ENCODE results near the gene ACTR1B. TPM values are rescaled to one million over a fixed set of nuclear protein-coding genes. Genes with fewer than 3 reads are reported as not detected.
"Not testable (repeated sequence)": the region's sequence is repeated elsewhere in the genome, so short reads cannot be mapped to it uniquely, and the experiment has no call there.

ACTR1B gene
- polyA plus RNA-seq, 1 of the 3 experiments (the other 2 are of a cell fraction) = 51.5 TPM

DNA sequence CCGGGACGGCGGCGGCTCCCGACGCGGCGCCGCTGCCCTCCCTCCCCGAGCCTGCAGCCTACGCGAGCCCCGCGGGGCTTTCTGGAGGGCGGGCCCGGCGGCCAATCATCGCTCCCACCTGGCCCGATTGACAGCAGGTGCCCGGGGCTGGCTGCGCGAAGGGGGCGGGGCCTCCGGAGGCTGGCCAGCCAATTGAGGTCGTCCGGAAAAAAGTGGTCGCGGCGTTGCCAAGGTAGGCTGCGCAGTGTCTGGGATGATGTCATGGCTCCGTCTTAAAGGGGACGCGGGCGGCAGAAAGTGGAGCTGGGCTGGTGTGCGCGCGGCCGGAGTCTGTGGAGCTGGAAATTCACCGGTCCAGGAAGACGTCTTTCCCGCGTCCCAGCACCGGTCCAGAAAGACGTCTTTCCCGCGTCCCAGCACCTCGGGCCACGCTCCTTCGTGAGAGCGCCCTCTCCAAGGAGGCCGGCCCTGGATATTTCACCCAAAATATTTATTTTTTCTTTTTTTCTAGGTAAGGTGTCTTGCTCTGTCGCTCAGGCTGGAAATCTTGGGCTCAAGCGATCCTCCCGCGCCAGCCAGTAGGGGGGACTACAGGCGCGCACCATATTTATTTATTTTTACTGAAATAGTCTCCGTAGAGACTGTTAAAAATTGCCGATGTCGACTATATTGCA, at the start of gene ACTR1B (continued):
- peak; percentile 97 for TF ChIP-seq RFX5 (IDR thresholded peaks at IDR 0.05; ENCODE audit: low read length)

DNA sequence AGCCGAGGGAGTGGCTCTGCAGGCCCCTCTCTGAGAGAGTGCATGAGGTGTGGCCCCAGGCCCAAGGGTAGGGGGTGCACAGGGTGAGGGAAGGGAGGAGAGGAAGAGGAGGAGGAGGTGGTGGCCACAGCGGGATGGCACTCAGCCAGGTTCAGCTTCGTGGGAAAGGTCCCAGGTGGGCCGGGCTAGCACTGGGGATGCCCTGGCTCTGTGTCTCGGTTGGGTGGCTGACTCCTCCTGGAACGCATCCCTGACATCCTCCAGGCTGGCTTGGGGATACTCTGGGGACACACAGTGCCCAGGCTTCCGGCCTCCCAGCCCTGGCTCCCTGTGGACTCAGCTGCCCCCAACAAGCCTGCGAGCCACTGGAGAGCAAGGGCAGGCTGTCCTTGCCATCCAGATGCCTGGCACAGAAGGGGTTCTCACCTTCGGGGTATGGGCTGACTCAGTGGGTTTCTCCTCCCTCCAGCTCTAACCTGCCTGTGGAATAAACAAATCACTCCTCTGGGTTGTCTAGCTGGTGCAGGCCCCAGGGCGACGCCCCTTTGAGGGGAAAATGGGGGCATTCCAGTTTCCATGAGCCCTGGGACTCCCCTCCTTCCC, 49.0 kb upstream of the ACTR1B start:
- no peak for DNase-seq
- ChIA-PET POLR2A (no interaction called here), CTCF (interaction anchor here (1.2 to 8.1 kb wide), 4 partner anchors 15 to 672 kb away, joined by 3 to 90 read pairs (median 6); no protein-coding TSS in a partner anchor)
- Histone ChIP-seq H3K79me2 (ENCODE audit: insufficient read depth) (no peaks in the 10 kb centered on the region), H3K4me2 (no peak overlapping the region), H2AFZ (ENCODE audit: low read depth) (no peak overlapping the region), H3K9ac (no peak overlapping the region), H3K9me2 (no peaks in the 10 kb centered on the region), H3K27ac (ENCODE audit: low read depth in 2 of 2, low read length in 1 of 2) (no peak overlapping the region), H3K4me1 (ENCODE audit: control insufficient read depth in 1 of 2, insufficient read depth in 2 of 2, low read depth in 1 of 2, low read length in 1 of 2) (peaks cover 0 to 5% of the 10 kb centered on the region in 2 experiments; a peak in 1 of 4 replicates), H3K4me3 (ENCODE audit: low read depth in 2 of 2, low read length in 1 of 2) (no peak overlapping the region), H3K27me3 (ENCODE audit: insufficient read depth) (no peaks in the 10 kb centered on the region), H3K9me3 (no peaks in the 10 kb centered on the region), H3F3A (replicated peaks; ENCODE audit: insufficient read depth) (no peaks in the 10 kb centered on the region), H4K20me1 (ENCODE audit: insufficient read depth) (no peaks in the 10 kb centered on the region), H3K36me3 (replicated peaks in 1 of 2; ENCODE audit: control insufficient read depth in 1 of 2, insufficient read depth in 2 of 2, low read length in 1 of 2) (no peaks in the 10 kb centered on the region)
- no peak for TF ChIP-seq FOSL2 (IDR thresholded peaks at IDR 0.05; ENCODE audit: borderline replicate concordance, low read depth)
- TF ChIP-seq NRF1 (IDR thresholded peaks at IDR 0.05; ENCODE audit: low read depth, low read length) = no peak
- 68% methylated on average over 6 of the region's 11 CpGs for WGBS (ENCODE audit: low lambda C conversion rate)

DNA sequence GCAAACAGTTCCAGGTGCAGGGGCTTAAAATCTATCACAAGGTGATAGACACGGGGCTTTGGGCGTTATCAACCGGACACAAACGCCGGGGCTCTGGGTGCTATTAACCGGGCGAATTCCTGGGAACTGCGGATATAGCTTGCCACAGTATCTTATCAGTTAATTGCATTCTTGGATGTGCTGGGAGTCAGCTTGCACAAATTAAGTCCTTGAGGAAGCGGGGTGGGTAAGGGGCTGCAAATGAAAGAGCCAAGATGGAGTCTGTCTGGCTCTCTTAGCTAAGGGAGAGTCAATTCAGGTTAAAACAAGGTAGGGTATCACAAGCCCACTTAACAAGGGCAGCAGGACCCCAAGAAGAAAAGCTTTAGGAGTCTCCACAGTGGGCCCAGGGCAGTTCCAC, 48.3 kb upstream of the ACTR1B start:
- H3K36me3 ChIP-seq (replicated peaks in 1 of 2; ENCODE audit: control insufficient read depth in 1 of 2, insufficient read depth in 2 of 2, low read length in 1 of 2); H3K9me2 ChIP-seq; H3F3A ChIP-seq (replicated peaks; ENCODE audit: insufficient read depth); H3K4me1 ChIP-seq (ENCODE audit: control insufficient read depth in 1 of 2, insufficient read depth in 2 of 2, low read depth in 1 of 2, low read length in 1 of 2); H3K79me2 ChIP-seq (ENCODE audit: insufficient read depth); H3K9ac ChIP-seq; H3K4me2 ChIP-seq; H3K9me3 ChIP-seq; H3K27me3 ChIP-seq (ENCODE audit: insufficient read depth); DNase-seq; H2AFZ ChIP-seq (ENCODE audit: low read depth); H3K4me3 ChIP-seq (ENCODE audit: low read depth in 2 of 2, low read length in 1 of 2); H3K27ac ChIP-seq (ENCODE audit: low read depth in 2 of 2, low read length in 1 of 2); H4K20me1 ChIP-seq (ENCODE audit: insufficient read depth); POLR2A ChIA-PET: not testable (repeated sequence)
- WGBS (ENCODE audit: low lambda C conversion rate) = 81% methylated on average over 9 of the region's 9 CpGs
- CTCF ChIA-PET = interaction anchor here (1.2 to 8.1 kb wide), 5 partner anchors 14 to 673 kb away, joined by 3 to 90 read pairs (median 6); no protein-coding TSS in a partner anchor

DNA sequence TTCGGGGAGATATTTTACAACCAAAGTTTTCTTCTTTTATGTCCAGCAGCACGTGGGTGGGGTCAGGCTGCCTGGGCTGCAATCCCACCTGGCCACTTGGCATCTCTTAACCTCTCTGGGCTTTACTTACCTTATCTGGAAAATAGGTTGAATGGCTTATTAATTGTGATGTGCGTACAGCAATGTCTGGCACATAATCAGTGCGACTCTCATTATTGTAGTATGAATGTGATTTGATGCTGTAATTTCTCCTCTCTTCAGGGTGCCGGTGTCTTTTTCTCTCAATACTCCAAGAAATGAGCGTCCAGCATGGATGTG, 47.5 kb upstream of the ACTR1B start:
- H3K9me3 ChIP-seq = no peaks in the 10 kb centered on the region
- CTCF ChIA-PET = interaction anchor here (0.6 to 8.1 kb wide), 5 partner anchors 13 to 831 kb away, joined by 3 to 90 read pairs (median 6); no protein-coding TSS in a partner anchor
- H3F3A ChIP-seq (replicated peaks; ENCODE audit: insufficient read depth) = no peaks in the 10 kb centered on the region
- no peaks in the 10 kb centered on the region for H3K9me2 ChIP-seq
- no peaks in the 10 kb centered on the region for H3K79me2 ChIP-seq (ENCODE audit: insufficient read depth)
- H3K27me3 ChIP-seq (ENCODE audit: insufficient read depth) = no peaks in the 10 kb centered on the region
- H3K4me2 ChIP-seq = no peak overlapping the region
- no peak overlapping the region for H3K27ac ChIP-seq (ENCODE audit: low read depth in 2 of 2, low read length in 1 of 2)
- TF ChIP-seq, protein P1, sequence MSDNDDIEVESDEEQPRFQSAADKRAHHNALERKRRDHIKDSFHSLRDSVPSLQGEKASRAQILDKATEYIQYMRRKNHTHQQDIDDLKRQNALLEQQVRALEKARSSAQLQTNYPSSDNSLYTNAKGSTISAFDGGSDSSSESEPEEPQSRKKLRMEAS (IDR thresholded peaks at IDR 0.05; ENCODE audit: low read depth) = no peak
- TF ChIP-seq SIN3A (IDR thresholded peaks at IDR 0.05; ENCODE audit: borderline replicate concordance, low read depth, low read length) (no peak), RXRA (IDR thresholded peaks at IDR 0.05; ENCODE audit: borderline replicate concordance, low read depth) (no peak), POLR2AphosphoS5 (IDR thresholded peaks at IDR 0.05; ENCODE audit: low read depth, low read length) (no peak), RCOR1 (IDR thresholded peaks at IDR 0.05; ENCODE audit: low read length) (no peak), FOSL2 (IDR thresholded peaks at IDR 0.05; ENCODE audit: borderline replicate concordance, low read depth) (no peak), FOXJ3 (CRISPR knock-in tag; IDR thresholded peaks at IDR 0.05) (no peak), TEAD4 (IDR thresholded peaks at IDR 0.05; ENCODE audit: borderline replicate concordance, insufficient read depth) (no peak), MXI1 (IDR thresholded peaks at IDR 0.05; ENCODE audit: low read depth, low read length) (no peak)
- TF ChIP-seq, protein P2, sequence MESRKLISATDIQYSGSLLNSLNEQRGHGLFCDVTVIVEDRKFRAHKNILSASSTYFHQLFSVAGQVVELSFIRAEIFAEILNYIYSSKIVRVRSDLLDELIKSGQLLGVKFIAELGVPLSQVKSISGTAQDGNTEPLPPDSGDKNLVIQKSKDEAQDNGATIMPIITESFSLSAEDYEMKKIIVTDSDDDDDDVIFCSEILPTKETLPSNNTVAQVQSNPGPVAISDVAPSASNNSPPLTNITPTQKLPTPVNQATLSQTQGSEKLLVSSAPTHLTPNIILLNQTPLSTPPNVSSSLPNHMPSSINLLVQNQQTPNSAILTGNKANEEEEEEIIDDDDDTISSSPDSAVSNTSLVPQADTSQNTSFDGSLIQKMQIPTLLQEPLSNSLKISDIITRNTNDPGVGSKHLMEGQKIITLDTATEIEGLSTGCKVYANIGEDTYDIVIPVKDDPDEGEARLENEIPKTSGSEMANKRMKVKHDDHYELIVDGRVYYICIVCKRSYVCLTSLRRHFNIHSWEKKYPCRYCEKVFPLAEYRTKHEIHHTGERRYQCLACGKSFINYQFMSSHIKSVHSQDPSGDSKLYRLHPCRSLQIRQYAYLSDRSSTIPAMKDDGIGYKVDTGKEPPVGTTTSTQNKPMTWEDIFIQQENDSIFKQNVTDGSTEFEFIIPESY (IDR thresholded peaks at IDR 0.05; ENCODE audit: borderline replicate concordance, low read depth) = no peak
- TF ChIP-seq, protein P3, sequence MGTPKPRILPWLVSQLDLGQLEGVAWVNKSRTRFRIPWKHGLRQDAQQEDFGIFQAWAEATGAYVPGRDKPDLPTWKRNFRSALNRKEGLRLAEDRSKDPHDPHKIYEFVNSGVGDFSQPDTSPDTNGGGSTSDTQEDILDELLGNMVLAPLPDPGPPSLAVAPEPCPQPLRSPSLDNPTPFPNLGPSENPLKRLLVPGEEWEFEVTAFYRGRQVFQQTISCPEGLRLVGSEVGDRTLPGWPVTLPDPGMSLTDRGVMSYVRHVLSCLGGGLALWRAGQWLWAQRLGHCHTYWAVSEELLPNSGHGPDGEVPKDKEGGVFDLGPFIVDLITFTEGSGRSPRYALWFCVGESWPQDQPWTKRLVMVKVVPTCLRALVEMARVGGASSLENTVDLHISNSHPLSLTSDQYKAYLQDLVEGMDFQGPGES (IDR thresholded peaks at IDR 0.05; ENCODE audit: low read depth, low read length) = no peak
- TF ChIP-seq, protein P4, sequence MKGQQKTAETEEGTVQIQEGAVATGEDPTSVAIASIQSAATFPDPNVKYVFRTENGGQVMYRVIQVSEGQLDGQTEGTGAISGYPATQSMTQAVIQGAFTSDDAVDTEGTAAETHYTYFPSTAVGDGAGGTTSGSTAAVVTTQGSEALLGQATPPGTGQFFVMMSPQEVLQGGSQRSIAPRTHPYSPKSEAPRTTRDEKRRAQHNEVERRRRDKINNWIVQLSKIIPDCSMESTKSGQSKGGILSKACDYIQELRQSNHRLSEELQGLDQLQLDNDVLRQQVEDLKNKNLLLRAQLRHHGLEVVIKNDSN (IDR thresholded peaks at IDR 0.05; ENCODE audit: borderline replicate concordance, low read depth) = no peak
- DNase-seq = no peak
- no peak overlapping the region for H2AFZ ChIP-seq (ENCODE audit: low read depth)
- POLR2A ChIA-PET = no interaction called here
- H3K36me3 ChIP-seq (replicated peaks in 1 of 2; ENCODE audit: control insufficient read depth in 1 of 2, insufficient read depth in 2 of 2, low read length in 1 of 2) = no peaks in the 10 kb centered on the region
- WGBS (ENCODE audit: low lambda C conversion rate) = 82% methylated on average over 6 of the region's 6 CpGs
- no peak overlapping the region for H3K9ac ChIP-seq
- H4K20me1 ChIP-seq (ENCODE audit: insufficient read depth) = no peaks in the 10 kb centered on the region
- peaks cover 0 to 5% of the 10 kb centered on the region in 2 experiments; a peak in 1 of 4 replicates for H3K4me1 ChIP-seq (ENCODE audit: control insufficient read depth in 1 of 2, insufficient read depth in 2 of 2, low read depth in 1 of 2, low read length in 1 of 2)
- no peak overlapping the region for H3K4me3 ChIP-seq (ENCODE audit: low read depth in 2 of 2, low read length in 1 of 2)
